NCI-H2227 (cell line): ENCODE data around the gene CLDN7.

Source experiments
- DNase-seq: peaks from one replicate; lab custom pipeline; 2025; ENCODE audit not compliant: unreplicated experiment; lab: John Stamatoyannopoulos, UW

The CLDN7 gene

DNA sequence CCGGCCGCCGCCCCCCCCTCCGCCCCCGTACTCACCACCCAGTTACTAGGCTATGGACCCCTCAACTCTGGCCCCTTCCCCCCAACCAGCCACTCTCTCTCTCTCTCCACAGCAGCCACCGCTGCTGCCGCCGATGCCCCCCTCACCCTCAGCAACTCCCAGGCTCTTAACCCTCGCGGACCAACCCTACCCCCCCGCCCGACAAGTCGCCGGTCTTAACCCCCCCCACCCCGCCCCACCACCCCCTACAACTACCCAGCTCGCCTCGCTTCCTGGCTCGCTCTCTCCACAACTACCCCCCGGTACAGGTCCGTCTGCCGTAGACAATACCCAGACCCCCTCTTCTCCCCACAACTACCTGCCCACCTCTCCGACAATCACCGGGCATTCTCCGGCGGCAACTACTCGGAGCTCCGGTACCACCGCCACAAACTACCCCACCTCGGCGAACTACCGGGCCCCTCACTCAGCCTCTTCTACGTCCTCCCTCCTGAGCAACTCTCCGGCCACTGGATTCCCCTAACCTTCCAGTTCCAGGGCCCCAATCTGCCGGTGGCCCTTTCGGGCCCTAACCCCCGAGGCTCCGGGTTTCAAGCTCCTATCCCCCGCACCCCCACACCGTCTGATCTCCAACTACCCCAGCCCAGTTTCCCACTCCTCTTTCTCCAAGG is 23.7 kb downstream of the CLDN7 start:
- DNase-seq = no peak

DNA sequence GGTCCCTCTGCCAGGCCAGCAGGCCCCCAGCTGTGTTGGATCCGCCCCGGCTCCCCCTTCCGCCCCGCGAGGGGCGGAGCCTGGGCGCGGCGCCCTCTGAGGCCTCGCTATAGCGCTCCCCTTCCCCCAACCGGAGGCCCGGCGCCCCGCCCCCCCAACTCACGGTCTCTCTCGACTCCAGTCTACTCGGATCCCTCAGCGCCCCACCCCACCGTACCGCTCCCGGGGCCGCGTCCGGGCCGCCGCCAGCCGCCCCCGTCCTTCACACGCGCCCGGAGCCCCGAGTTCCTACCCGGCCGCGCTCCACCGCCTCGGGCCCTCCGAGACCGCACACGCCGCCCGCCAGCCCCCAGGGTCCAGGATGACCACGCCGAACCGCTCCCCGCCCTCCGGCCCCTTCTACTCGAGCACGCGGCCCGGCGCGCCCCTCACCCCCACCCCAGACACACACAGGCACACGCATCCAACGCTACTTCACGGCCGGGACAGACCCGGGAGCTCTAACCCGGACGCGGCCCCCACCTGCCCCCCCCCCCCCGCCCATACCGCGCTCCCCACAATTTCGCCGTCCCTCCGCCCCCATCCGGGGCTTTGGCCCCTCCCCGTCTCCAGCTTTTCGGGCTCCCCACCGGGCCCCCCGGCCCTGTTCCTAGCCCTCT is 24.4 kb downstream of the CLDN7 start:
- DNase-seq = peak; percentile 75

DNA sequence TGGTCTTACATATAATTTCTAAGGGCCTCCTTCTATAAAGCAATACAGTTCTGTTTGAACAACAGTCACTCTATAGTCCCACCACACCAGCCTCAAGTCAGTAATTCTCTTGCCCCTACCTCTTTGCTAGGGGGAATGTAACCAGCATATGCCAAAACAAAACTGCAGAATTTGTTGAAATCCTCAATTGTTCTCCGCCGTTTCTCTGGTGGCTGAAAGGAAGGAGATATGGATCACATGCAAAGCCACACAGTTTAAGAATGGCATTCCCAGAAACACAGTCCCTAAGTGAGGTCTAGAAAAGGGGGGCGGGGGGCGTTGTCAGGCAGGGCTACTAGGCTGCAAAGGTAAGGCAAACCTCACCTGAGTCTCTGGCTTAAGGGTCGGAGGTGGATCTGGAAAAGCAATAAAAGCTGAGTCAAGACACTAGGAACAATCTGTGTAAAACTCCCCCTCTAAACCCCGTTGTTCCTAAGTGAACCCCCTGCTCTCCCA is 25.0 kb downstream of the CLDN7 start:
- no peak for DNase-seq

DNA sequence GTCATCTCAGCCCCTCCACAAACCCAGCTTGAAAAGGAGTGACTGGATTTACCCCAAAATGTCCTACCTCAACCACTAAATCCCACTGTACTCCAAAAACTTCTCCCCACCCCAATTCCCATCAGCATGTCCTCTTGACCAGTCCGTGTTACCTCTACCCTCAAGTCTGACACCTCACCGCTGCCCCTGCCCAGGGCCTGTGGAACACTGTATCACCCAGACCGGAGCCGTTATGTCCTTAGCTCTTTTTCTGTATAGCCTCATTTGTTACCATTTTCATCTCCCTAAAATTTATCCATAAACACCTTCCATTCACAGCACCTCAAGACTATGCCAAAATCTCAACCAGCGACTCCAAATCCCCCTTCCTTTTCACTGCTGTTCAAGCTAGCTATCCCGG is 25.5 kb downstream of the CLDN7 start:
- no peak for DNase-seq

DNA sequence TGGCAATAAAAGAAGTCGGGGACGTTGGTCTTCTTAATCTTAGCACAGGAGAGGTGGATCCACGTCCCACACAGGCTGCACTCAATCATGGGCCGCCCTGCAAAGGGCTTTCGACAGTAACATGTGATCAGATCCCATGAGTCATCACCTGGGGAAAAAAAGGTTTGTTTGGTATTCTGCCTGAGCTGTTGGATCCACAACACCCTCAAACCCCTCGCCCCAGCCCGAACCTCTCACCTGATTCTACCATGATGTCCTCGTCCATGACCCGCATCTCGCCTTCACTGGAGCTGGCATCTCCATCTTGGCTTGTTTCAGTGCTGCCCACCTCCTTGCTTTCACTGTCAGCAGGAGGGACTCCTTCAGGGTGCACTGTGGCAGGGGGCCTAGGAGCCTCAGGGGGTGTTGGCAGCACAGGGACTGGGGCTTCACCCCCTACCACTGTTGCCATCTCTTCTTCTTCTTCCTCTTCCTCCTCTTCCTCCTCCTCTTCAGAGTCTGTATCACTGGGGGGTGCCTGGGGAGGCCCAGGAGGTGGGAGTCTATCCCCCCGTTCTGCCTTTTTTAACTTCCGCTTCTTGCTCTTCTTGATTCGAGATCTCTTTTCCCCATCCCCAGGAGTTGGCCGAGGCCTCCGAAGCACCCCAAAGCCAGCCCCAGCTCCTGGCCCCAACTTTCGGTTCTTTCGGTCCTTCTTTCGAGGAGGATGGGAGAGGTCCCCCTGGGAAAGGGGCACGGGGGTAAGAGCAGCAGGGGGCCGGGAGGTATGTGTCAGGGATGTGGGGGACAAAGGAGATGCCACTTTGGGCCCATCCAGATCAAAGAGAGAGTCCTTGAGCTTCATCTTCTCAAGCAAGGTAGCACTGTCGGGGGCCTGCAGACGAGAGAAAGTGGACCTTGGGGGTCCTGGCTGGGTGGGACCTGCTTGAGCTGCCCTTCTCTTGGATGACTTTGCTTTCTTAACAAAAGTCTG is 26.3 kb downstream of the CLDN7 start:
- DNase-seq = no peak

DNA sequence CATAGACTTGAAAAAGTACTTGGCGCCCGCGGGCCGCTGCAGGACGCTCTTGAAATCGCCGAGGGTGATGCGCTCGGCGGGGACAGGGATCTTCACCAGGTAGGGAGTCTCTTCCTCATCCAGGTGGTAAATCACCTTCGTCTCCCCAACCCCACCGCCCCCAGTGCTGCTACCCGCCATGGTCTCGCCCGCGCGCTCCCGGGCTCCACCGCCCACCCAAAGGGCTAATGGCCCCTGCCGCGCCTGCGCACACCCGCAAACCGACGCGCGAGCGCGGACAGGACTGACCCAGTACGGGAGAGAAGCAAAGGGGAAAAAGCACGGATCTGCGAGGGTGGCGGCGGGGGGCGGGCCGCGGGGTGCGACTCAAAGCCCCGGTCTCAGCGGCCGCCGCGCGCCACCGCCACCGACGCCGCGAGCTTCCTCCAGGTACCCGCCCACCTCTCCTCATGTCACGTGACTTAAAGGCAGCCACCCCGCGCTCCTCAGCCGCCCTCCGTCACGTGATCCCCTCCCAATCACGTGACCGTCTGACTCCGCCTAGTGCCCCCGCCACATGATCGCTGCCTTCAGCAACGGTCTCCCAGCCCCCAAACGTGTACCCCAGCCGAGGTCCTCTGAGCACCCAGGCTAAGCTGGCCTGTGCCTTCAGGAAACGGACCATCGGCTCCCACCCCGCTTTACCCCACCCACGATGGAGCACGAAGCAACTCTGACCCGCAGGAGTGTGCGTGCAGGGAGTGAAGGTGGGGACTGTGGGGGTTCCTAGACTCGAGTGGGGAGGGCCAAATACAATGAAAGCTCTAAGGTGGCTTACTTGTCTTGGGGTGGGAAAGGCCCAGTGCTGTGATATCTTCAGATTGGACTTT is 28.0 kb downstream of the CLDN7 start, which contains the start of gene DVL2:
Gene DVL2 (minus strand): TSS at position 435 of the 869 bp plus-strand sequence. CDS start 255 bp downstream, at position 180.
- DNase-seq = peak; percentile 94

DNA sequence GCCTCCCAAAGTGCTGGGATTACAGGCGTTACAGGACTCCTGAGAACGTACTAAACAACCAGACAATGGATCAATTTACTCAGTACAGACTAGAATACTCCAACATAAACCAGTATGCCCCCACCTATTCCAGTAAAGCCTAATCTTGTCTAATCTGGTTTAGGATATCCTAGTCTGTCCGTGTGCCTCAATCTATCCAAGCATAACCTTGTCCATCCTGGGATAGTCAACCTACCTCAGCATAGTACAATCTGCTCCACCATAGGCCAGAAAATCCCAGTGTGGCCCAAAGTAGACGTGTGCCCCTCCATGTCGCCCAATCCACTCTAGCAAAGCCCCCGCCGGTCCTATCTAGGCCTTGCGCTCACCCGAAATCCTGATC is 28.6 kb downstream of the CLDN7 start:
- DNase-seq = no peak

DNA sequence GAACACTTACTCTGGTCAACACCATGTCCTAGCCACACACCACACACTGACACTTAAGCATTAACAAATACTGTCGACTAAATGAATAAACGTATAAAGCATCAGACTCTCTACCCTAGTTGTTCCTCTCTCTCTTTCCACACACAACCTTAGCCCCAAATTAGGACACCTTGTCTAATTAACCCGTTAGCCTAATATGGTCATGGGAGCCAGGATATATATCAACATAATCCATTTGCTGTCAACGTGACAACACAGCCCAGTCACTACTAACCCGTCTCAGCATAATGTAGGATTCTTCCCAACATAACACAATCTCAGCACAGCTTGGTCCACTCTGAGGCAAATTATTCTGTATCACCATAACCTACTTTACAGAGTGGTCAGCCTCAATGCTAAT is 30.2 kb downstream of the CLDN7 start:
- DNase-seq = no peak

DNA sequence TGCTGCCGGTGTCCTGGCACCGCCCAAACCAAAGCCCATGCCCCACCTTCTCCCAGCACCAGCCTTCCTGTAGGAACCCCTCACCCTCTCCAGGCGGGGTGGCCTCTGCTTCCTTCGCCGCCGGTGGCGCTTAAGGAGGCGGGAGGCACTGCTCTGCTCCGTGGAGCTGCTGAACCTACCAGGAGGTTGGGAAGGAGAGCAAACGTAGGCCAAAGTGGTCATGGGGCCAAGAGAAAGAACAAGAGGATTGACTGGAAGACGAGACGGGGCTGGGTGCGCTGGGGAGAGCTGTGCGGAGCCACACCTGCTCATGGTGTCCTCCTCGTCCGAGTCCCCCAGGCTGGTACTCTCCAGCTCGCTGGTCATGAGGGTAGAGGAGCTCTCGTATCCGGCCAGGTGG is 32.8 kb downstream of the CLDN7 start:
- DNase-seq = no peak

DNA sequence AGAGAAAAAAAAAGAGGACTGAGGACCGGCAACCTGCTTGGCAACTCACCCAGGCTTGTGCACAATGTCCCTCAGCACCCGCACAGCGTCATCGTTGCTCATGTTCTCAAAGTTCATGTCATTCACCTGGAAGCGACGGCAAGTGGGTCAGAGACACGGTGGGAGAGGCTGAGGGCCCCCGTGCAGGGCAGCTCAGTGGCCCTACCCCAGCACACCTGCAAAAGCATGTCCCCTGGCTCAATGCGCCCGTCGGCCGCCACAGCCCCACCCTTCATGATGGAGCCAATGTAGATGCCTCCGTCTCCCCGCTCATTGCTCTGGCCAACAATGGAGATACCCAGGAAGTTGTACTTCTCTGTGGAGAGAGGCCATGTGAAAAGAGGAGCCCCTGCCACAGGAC is 33.4 kb downstream of the CLDN7 start:
- no peak for DNase-seq

DNA sequence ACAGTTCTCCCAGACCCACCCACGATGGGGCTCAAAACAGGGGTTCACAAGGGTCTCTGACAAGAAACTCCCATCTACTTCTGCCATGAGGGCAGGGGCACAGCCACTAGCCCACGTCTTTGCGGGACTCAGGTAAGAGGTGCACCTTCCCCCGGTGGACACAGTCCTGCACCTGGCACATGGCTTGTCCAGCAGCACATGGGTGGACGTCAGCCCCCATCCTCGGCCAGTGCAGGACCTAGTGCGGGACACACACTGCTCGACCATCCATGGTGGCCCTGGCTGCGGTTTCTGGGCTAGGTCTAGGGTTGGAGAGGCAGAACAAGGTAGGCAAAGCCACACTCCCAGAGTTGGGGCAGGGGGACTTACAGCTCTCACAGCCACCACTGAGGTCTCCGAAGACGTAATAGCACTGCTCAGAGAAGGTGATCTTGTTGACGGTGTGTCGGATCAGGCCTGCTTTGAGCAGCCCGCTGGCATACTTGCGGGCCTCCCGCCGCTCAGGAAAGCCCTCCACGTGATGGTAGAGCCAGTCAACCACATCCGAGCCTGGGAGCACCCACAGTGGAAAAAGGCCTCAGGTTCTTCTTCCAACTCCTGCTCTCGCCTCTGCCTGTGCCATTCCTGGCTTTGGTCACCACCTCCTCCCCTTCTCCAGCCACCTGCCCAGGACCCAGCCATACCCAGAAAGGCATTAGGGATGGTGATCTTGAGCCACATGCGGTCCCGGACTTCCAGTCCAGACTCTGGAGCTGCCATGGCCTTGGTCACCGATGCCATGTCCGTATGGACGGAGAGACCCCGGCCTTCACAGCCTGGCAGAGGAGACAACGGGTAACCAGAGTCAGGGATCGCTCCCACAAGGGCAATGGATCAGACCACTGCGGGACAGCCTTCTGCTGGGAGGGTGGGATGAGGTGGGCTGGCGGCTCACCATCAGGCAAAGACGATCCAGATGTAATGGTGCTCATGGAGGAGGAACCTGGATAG is 35.3 kb downstream of the CLDN7 start:
- DNase-seq = no peak

DNA sequence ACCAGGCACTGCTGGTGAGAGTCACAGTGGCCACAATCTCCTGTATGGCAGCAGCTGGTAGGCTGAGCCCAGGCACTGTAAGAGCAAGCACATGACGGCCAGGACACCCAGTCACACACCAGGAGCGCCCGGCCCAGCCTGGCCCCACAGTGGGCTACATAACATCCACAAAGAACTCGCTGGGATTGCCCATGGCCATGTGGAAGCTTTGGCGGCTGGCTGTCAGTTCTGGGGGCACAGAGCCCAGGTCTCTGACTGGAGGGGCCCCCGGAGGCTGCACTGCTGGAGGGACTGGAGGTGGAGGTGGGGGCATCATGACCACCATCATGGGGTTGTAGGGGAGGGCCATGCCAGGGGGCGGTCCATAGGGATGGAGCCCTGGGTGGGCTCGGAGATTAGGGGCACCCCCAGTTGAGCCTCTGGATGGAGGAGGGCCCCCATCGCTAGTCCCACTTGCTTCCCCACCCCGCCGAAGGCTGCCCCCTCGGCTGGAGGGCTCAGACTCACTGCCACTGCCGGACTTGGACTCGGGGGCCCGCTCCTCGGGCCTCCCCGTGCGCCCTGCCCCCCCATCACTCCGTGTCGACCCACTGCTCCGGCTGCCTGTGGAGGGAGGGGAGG is 36.5 kb downstream of the CLDN7 start:
- DNase-seq = no peak

DNA sequence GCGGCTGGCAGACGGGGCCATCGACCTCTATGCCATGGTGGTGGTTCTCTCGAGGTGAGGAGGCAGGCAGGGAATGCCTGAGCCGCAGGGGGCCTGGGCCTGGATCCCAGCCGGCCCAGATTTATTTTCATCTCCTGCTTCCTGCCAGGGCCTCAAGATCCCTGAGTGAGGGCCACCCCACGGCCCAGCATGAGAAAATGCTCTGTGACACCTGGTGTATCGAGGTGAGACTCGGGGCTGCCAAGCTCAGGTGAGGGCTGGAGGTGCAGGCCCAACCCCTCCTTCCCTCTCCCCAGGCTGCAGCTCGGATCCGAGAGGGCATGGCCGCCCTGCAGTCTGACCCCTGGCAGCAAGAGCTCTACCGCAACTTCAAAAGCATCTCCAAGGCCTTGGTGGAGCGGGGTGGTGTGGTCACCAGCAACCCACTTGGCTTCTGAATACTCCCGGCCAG is 37.6 kb downstream of the CLDN7 start:
- DNase-seq = no peak

DNA sequence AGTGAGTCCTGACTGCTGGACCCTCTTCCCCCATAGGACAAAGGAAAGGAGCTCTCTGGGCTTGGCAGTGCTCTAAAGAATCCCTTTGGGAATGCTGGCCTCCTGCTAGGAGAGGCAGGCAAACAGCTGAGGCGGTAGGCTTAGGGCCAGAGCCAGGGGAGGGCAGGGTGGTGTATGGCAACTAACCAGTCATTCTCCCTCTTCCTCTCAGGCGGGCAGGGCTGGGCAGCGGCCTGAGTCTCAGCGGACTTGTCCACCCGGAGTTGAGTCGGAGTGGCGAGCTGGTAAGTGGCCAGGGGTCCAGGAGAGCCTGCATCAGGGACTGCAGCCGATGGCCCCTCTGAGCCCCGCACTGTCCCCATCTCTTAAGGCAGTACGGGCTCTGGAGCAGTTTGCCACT is 38.2 kb downstream of the CLDN7 start:
- DNase-seq = no peak

DNA sequence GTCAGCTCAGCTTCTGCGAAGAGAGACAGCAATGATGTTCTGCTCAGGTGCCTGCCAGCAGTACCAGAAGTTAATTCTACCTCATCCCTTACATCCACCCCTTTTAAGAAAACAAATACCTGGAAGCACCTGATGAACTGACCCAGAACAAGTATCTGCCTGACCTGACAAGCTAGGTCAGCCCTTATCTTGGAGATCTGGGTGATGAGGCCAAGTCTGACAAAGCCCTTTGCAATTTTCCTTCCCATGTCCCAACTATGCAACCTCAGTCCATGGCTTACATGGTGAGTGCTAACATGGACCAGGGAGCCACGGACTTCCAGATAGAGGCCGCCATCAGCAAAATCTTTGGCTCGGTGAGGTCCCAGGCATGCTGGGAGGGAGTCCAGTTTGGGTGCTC is 38.9 kb downstream of the CLDN7 start:
- DNase-seq = no peak

DNA sequence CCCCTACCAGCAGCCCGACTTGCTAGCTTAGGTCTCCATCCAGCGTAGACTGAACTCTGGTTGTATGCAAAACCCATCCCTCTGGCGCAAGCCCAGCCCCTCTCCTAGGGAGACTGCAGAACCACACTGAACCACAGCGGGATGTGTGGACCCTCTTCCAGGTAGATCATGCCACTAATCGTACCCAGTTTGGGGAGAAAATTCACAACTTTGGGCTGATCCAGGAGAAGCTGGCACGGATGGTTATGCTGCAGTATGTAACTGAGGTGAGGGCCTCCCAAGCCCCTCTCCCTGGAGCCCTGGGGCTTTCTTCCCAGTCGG is 39.3 kb downstream of the CLDN7 start:
- DNase-seq = no peak

DNA sequence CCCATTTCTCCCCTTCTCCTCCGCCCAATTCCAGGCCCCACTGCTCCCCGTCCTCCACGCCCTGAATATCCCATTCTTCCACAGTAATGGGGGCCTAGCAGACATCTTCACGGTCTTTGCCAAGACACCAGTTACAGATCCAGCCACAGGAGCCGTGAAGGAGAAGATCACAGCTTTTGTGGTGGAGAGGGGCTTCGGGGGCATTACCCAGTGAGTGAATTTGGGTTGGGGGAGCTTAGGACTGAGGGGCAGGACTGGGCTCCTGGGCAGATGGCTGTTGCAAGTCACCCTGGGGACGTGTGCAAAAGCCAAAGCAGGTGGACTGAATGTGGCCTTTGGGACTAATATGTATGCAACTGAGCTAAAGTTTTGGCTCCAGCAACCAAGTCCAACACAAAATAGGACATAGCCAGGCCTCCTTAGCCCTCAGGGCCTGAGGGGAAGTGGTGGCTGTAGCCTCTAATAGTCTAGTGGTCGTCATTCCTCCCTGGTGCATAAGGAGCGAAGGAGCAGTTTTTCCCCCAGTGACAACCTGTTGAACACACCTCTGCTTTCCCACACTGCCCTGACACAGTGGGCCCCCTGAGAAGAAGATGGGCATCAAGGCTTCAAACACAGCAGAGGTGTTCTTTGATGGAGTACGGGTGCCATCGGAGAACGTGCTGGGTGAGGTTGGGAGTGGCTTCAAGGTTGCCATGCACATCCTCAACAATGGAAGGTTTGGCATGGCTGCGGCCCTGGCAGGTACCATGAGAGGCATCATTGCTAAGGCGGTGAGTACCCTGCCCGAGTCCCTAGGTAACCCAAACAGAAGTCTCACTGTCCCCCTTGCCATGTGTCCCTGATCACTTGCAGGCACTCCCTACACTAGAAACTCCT is 39.9 kb downstream of the CLDN7 start:
- DNase-seq = no peak
